Rectal smooth muscle tissue (tissue), 1 donor: ENCODE data around the gene STAMBP.
A peak's percentile ranks its signal among the peaks of the same experiment; 100 is the strongest.

Experiments used
- H3K27ac ChIP-seq: one replicate; pipeline ENCODE4 v1.7.0; 2013; ENCODE audit warnings: low read depth, low read length, inconsistent platforms
- H3K27me3 ChIP-seq: one replicate; pipeline ENCODE4 v1.7.0; 2013; ENCODE audit warnings: low read length; ENCODE audit not compliant: control insufficient read depth, insufficient read depth
- H3K36me3 ChIP-seq: one replicate; pipeline ENCODE4 v1.7.0; 2013; ENCODE audit warnings: low read length; ENCODE audit not compliant: control insufficient read depth, insufficient read depth
- H3K4me1 ChIP-seq: one replicate; pipeline ENCODE4 v1.7.0; 2013; ENCODE audit warnings: low read length; ENCODE audit not compliant: control insufficient read depth, insufficient read depth
- H3K4me3 ChIP-seq: one replicate; pipeline ENCODE4 v1.7.0; 2013; ENCODE audit warnings: low read length
- H3K9ac ChIP-seq: one replicate; pipeline ENCODE4 v1.7.0; 2013; ENCODE audit warnings: low read length

Gene STAMBP

GRCh38 chr2:73917296-73917695, 88.5 kb downstream of the STAMBP start:
- no peak overlapping the region for H3K9ac ChIP-seq
- H3K4me1 ChIP-seq: no peaks in the 10 kb centered on the region
- peaks cover 25% of the 10 kb centered on the region for H3K36me3 ChIP-seq
- H3K27me3 ChIP-seq: no peaks in the 10 kb centered on the region
- H3K27ac ChIP-seq: peak overlapping the region; percentile 38
- H3K4me3 ChIP-seq: no peak overlapping the region

- peak overlapping the region; percentile 38 for H3K27ac ChIP-seq
- H3K4me3 ChIP-seq: no peak overlapping the region
- peaks cover 25% of the 10 kb centered on the region for H3K36me3 ChIP-seq
- no peaks in the 10 kb centered on the region for H3K4me1 ChIP-seq
- H3K9ac ChIP-seq: no peak overlapping the region
- no peaks in the 10 kb centered on the region for H3K27me3 ChIP-seq
Measured at GRCh38 chr2:73917696-73918207, 89.0 kb downstream of the STAMBP start.

DNA sequence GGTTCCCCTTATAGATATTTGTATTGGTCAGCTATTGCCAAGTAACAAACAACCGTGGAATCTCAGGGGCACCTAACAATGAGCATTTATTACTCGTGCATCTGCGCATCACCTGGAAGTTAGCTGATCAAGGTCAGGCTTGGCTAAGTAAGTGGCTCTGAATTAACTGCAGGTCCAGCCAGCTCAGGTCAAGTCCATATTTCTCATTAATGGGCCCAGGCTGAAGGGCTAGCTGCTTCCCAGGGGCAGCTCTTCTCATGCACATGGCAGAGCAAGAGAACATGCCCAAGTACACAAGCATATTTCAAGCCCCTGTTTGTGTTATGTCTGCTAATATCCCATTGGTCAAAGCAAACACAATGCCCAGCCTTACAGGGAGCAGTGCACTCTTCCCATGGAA, 90.1 kb downstream of the STAMBP start:
- no peaks in the 10 kb centered on the region for H3K27me3 ChIP-seq
- H3K27ac ChIP-seq: peak overlapping the region; percentile 47
- H3K36me3 ChIP-seq: peaks cover 18% of the 10 kb centered on the region
- H3K4me3 ChIP-seq: no peak overlapping the region
- no peak overlapping the region for H3K9ac ChIP-seq
- no peaks in the 10 kb centered on the region for H3K4me1 ChIP-seq

DNA sequence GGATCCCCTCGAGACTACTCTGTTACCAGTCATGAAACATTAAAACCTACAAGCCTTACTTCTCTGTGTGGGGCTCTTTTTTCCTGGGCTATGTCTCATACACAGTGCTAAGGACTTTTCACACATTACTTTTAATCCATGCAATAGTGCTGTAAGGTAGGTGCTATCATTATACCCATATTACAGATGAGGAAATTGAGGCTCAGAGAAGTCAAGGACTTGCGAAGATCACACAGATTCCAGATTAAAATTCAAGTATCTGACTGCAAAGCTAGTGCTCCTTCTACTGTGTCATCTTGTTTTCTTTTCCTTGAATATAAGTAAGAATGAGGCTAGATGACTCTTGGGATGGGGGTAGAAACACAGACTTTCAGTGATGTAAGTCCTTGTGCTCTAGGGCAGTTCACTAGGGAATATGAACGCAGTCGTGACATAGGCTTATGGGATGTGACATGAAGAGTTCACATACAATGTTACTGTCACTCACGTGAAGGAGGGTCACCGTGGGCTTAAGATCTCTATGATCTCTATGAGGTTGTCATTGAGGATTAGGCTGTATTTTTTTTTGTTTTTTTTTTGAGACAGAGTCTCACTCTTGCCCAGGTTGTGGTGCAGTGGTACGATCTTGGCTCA, 91.0 kb downstream of the STAMBP start:
- no peak overlapping the region for H3K4me3 ChIP-seq
- H3K27me3 ChIP-seq: no peaks in the 10 kb centered on the region
- no peak overlapping the region for H3K9ac ChIP-seq
- H3K27ac ChIP-seq: peak overlapping the region; percentile 47
- H3K4me1 ChIP-seq: no peaks in the 10 kb centered on the region
- peaks cover 15% of the 10 kb centered on the region for H3K36me3 ChIP-seq

DNA sequence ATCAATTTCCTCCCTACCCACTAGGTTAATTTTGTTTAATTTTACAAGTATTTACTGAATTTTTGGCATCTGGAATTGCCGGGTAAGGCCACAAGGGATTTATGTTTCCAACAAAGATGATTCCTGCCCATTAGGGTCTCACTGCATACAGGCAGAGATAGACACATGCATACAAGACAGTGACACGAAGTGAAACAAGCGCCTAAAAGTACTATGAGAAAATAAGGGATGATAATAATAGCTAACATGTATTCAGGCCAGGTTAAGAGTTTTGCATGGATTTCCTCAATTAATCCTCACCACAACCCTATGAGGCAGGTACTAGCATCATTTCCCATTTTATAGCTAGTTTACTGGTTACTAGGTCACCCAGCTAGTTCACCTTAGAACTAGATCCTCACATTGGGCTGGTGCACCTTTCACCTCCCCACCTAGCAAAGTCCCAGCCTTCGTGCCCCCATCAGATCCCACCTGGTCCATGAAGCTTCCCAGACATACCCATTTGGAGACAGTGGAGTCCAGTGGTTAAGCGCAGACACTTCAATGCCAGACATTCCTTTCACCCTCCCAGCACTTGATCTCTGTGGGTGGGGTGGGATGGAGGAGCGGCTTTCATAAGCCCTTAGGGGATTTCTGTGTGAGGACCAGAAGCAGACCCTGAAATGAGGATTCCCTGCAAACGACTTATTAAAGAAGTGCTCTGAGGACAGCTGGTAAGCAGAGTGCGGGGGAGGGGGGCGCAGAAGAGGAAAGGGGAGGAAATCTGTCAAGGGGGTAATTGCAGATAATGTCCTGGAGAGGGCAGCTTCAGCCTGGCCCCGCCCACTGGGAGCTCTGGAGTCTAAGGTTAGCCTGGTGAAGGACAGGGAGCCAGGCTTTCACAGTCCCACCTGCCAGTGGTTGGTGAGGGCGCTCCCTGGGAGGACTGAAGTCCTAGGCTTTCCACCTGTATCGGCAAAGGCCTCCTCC, 92.1 kb downstream of the STAMBP start:
- Histone ChIP-seq H3K36me3 (peaks cover 11% of the 10 kb centered on the region), H3K27ac (peak overlapping the region; percentile 60), H3K27me3 (no peaks in the 10 kb centered on the region), H3K9ac (no peak overlapping the region), H3K4me3 (no peak overlapping the region), H3K4me1 (no peaks in the 10 kb centered on the region)

DNA sequence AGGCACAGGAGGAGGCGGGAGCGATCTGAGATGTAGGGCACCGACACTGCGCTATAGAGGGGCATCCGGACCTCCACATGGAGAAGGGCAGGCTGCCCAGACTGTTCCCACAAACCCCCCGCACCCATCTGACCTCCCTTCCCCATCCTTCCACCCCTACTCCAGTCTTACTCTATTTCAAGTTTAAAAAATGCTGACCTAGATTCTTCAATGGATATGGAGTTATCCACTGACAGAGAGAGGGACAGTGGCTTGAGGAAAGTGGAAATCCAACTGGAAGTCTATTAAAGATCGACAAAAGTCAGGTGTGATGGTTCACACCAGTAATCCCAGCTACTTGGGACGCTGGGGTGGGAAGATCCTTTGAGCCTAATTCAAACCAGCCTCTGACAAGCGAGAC, 92.8 kb downstream of the STAMBP start:
- Histone ChIP-seq H3K27me3 (no peaks in the 10 kb centered on the region), H3K27ac (peak overlapping the region; percentile 60)

DNA sequence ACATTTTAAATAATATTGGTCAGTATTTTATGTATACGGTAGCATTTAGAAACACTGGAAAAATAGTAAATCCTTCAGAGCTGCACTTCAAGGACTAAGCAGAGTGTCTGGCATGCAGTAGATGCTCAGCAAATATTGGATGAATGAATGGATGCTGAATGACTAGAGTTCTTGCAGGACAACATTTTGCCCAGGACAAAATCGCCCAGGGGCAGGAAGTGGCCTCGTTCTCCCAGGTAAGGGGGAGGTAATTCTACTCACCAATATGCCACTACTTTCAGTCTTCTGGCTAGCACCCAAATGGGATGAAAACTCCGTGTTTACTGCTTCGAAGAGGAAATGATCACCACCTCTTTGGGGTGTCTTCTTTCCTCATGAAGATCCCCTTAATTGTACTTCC, 93.9 kb downstream of the STAMBP start:
- H3K9ac ChIP-seq: no peak overlapping the region
- H3K27me3 ChIP-seq: no peaks in the 10 kb centered on the region
- no peaks in the 10 kb centered on the region for H3K36me3 ChIP-seq
- H3K4me1 ChIP-seq: no peaks in the 10 kb centered on the region
- H3K27ac ChIP-seq: no peak overlapping the region
- no peak overlapping the region for H3K4me3 ChIP-seq

More for the DNA sequence above, 92.8 kb downstream of the STAMBP start:
- H3K9ac ChIP-seq: no peak overlapping the region
- no peaks in the 10 kb centered on the region for H3K4me1 ChIP-seq
- peaks cover 8% of the 10 kb centered on the region for H3K36me3 ChIP-seq
- no peak overlapping the region for H3K4me3 ChIP-seq
